Globus pallidus (tissue), 1 donor: ENCODE measurements around the gene ACP1.

Experiments
- DNase-seq: peaks from one replicate; pipeline ENCODE4 v3.0.0-alpha.2; 2015; ENCODE audit warnings: low spot score

The ACP1 gene

DNA sequence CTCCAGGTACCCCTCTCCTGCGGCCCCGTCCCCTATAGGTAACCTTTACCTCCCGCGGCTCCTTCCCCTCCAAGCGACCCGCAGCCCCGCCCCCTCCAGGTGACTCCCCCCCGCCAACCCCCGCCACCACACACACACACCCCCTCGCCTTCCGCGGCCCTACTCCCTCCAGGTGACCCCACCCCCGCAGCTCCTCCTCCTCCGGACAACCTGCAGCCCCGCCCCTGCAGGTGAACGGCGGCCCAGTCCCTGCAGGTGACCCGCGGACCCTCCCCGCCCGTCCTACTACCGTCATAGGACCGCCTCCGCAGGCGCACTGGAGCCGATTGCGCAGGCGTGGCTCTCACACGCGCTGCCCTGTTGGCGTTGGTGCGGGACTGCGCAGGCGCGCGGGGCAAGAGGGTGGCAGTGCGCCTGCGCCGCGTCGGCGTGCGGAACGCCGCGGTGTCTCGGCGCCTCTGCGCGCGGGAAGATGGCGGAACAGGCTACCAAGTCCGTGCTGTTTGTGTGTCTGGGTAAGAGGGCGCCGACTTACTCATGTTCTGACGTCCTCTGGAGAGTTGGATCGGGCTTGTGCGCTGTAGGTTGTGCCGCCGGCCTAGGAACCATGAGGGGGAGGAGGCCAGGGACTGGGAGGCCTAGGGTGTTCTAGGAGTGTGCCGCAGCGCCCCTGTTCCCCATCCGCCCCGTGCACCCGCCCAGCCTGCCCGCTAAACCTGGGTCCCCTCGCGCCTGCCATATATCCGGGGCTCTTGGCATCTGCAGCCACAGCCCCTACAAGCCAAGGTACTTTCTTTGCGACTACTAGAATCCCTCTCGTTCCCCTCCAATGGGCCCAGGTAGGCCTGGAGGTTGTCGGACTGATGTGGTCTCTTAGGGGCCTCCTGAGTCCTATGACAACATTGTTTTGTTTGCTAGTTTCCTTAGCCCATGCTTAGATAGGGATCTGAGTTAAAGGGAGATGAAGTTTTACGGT, at the start of gene ACP1:
Gene ACP1, plus strand, starts transcription at position 455 of the 976 bp plus-strand sequence. Its CDS starts 18 bp downstream, at position 473.
- peak; percentile 90 for DNase-seq

DNA sequence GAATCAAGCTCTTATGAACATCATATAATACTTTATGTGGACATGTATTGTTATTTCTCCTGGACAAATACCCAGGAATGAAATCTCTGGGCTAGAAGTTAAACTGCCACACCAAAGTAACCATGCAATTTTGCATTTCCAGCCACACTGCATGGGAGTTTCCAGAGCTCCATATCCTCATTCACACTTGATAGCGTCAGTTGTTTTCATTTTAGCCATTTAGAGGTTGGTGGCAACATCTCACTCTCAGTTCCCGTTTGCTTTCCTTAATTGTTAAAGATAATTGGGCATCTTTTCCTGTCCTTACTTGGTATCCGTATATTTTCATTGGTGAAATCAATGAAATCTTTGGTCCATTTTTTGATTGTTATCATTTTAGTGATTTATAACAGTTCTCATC, 48.7 kb upstream of the ACP1 start:
- DNase-seq: no peak

DNA sequence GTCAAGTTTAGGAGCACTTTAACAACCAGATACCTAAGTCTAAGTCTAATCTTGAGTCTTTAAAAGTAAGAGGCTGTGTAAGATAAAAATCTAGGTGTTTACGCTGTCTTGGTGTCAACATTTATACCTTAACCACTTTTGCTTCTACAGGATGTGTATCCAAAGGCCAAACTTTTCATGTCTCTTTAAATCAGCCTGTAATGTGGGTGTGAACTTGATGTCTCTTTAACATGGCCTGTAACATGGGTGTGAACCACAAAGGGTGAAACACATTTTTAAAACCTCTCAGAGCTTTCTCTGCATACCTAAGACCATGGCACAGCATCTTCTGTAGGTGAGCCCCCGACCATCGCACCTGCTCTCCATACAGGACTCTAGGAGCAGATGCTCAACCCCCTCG, 41.3 kb upstream of the ACP1 start:
- no peak for DNase-seq

DNA sequence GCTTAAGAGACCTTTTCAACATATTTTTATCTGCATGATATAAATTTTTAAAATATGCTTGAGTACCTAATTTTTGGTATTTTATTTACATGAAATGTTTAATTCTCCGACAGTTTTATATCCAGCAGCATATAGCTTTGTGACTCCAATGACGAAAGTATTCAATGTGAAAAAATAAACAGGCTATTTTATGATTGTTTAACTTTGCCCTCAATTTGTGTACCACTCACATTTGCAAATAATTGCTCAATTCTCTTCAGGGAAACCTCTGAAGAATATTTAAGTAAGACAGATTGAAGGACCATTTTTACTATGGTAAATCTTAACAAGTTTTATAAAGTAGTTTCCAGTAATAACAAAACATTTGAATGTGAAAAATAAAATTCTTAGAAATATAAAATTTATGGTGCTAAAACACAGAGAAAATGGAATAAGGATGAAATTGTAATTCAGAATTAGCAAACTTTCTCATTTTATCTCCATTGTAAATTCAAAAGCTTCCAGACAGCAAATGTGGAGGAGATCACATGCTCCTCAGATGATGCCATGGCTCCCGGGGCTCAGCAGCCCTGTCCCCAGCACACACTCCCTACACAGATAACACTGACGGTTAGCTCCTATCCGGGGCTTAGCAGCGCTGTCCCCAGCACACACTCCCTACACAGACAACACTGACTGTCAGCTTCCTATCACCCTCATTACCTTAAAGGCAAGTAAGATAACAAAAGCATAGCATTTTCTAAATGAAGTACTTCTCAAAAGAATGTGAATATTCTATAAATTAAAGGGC, 40.6 kb upstream of the ACP1 start:
- peak; percentile 78 for DNase-seq

DNA sequence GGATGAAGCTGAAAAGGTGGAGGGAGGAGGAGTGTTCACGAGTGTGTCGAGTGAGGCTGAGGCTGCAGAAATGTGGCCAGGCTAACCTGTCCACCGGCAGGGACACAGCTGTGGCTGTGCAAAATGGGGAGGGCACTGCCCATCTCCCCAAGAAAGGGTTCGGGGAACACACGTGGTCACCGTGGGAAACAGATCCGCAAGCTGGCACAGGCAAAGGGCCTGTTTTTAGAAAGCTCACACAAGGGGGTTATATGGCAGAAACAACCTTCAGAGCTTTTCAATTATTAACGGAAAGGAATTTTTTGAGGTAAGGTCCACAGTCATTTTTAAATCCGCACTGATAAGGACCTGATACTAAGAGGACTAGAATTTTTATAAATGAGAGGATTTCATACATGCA, 36.6 kb upstream of the ACP1 start:
- DNase-seq: no peak

DNA sequence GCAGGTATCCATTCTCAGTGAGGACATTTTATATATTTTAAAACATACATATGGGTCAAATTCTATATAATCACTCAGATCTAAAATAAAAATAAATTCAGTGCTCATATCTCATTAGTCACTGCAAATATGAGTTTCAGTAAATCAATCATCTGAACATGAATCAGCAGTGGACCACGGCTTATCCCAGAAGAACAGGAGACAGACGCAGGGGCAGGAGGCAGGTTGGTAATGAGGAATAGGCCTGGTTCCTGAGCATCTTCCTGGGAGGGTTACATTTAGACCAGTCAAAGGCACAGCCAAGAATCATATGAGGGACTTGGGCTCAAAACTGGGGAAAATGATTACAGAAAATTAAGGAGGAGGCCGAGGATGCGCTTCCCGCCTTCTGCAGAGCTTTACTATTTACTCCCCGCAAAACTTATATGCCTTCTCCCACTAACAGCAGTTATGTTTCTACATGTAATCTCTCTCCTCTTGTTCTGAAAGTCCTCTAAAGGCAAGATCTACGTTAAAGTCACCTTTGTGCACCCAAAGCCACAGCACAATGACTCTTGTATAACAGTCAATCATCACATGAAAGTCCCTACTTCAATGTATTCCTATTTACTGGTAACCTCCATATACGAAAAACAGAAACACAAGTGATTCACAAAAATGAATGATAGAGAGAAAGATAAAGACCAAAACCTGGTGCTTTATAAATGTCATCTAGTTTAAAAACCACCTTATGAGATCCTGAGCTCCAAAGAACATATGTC, 36.0 kb upstream of the ACP1 start:
- DNase-seq: no peak

DNA sequence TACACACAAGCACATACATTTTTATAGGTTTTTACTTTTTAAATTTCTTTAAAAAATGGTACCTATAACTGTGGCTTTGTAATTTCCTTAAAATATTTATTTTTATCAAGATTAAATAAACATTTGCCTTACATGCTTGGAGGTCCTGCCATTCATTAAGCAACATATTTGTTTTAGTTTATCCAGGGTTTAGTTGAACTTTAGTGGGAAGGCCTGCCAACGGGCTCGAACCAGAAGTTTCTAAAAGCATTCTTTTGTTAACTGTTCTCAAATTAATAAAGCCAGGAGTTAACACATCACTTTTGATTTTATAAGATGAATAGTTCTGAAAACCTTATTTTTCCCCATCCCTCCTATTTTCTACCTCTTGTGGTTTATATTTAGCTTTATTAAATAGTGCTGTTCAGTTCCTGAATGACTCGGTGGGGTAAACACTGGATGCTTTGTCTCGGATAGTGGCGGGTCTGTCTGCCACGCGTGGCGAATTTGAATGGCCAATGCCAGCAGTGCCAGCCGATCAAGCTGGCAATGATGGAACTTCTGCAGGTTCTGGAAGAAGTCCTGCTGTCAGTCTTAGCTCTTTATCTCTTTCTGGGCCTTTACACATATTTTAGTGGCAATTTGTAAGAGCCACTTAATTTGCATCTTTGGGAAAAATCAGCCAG, 33.1 kb upstream of the ACP1 start:
- peak; percentile 93 for DNase-seq

DNA sequence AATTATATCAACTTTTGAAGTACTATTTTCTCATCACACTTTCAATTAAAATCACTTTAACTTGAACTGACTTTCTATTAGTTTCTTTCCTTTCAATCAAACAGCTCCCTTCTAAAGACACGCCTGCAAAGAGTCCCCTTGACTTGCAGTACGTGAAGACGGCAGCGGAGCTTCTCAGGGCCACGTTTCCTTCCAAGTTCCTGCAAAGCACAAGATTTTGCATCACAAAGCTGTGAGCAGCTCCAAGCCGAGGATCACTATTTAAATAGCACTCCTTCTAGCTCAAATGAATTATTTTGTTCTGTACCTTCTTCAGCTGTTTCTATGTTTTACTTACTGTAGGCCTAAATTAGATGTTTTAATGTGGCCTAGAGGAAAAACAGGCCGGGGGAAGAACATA, 31.7 kb upstream of the ACP1 start:
- no peak for DNase-seq

DNA sequence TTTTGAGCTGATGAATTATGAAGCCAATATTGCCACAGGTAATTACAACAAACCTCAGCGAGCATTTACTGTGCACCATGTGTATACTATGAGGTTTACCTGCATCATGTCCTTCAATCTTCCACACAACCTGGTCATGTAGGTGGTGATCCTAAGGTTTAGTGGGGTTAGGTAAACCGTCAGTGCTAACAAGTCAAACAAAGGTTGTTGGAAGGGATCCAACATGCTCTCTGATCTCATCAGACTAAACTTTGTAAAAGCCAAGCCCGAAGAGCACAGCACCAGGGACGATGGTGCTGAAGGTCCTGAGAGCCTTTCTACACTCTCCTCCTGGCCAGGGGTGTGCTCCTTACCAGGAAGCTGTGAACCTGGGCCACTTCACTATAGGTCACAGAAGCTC, 30.3 kb upstream of the ACP1 start:
- no peak for DNase-seq

DNA sequence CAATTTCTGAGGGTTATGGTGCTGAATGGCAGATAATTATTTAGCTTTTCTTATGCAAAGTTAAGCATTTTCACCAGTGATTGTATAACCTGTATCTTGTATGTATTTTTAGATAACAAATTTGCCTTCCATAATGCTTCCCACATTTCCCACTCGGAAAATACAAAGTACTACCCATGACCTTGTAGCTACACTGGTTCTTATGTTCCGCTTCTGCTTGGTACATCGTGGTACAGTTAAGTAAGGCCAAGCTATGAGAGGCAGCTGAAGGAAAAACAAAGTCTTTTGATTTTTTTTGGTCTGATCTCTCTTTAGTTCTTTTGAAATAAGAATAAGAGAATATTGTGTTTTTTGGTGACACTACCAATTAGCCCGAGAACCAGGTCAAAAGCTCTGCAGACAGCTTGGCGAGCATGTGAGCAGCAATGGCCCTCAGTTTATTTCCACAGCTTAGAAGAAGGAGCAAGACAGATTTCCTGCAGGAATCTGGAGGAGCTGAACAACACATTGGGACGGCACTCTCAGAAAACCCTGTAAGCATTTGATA, 27.7 kb upstream of the ACP1 start:
- DNase-seq: peak; percentile 69

DNA sequence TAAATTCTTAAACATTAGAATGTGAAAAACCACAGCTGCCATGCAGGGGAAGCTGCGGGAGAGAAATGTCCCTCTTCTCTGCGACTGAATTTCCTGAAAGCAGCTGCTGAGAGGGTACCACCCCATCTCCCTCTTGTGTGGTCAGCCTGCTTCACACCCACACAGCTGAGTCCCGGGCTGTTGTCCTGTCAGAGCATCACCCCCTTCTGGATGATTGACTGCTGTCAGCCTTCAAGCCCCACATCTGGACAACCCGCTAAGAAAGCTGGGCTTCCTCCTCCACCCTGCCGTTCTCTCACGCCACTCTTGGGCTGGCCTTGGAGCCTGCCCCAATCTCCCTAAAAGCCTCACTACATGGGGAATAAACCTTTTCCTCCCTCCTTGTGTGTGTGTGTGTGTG, 26.9 kb upstream of the ACP1 start:
- peak; percentile 80 for DNase-seq

DNA sequence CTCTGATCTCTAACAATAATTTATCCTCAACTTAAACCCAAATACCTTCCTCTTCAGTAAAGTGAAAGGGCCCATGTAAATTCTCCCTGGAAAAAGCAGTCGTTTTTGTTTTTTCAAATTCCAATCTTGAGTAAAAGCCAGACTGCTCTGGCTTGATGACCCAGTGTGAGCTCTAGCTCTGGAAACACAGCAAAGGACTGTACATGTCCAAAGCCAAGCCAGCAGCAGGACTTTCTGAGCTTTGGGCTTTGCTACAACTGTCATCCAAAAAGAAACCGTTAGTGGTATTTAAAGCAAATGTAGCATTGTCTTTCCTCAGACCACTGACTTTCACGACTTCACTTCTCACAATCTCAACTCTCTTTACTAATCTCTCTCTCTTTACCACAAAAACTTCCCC, 26.3 kb upstream of the ACP1 start:
- DNase-seq: peak; percentile 75

DNA sequence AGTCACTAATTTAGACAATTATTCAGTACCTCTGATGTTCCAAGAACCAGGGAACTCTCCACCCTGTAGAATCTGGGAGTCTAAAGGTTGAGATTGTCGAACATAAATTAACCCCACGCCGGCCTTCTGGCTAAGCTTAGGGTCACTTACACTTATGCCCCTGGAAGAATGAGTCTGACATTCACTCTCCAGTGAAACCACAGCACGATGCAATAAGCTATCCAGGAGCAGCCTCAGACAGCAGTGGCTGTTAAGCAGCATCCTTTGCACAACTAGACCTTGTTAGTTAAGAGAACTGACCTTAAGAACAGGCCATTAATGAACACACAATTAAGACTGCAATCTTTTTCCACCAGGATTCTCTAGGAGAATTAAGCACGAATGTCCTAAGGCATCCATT, 25.9 kb upstream of the ACP1 start:
- DNase-seq: peak; percentile 60

DNA sequence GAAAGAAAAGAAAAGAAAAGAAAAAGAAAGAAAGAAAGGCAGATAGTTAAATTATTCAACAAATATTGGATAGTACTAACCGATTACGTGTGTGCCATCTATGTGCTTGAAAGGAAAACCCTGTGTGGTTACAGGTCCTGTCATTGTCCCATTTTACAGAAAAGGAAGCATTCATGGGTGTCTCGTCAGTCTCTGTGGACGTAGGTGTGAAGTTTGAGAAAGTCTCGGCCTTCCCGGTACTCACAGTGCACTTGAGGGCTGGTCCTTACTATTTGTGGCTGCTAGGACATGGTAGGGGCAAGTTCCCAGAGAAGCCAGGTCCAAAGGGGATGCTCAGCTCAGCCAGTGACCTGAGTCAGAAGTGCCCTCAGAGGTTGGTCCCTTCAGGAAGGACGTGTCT, 20.2 kb upstream of the ACP1 start:
- DNase-seq: no peak

DNA sequence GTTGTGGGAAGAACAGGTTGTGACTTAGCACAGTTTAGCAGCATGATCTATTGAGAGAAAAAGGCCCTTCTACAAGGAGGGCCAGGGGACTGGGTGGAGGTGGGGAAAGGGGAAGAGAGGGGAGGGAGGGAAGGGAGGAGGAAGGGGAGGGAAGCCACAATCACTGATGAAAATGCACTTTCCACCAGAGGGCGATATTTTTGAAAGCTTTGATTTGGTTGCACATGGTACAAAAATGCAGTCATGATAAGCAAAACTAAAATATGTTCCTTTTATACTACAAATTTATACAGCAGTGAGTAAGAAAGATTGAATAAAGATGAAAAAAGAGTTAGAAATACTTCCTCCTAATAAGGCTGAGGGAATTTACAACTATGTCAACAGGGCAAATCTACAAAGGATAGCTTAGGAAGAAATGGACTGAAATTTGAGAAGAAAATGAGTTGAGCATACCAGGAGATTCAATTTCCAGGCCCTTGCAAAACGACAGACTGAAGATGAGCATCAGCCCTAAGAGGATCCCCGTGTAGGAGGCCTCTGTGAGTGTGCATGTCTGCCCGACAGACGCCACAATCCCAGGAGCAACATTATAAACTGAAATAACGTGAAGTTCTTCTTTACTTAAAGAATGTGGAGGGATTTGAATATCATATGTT, 18.1 kb upstream of the ACP1 start:
- peak; percentile 71 for DNase-seq

DNA sequence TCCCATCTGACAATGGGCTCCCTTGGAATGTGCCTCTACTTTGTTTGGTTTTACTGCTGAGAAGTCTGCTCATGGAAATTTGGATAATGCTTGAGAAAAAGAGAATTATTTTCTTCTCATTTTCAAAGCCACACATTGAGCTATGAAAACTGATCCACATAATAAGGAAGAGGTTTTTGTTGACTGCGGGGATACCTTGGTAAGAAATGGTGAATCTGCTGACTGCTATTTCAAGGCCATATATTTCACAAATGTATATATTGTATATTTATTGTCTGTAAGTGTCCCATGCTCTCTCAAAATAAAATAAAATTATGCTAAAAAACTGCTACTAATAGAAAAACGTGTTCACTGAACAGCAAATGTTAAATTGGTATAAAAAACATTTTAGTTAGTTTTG, 16.0 kb upstream of the ACP1 start:
- DNase-seq: no peak

DNA sequence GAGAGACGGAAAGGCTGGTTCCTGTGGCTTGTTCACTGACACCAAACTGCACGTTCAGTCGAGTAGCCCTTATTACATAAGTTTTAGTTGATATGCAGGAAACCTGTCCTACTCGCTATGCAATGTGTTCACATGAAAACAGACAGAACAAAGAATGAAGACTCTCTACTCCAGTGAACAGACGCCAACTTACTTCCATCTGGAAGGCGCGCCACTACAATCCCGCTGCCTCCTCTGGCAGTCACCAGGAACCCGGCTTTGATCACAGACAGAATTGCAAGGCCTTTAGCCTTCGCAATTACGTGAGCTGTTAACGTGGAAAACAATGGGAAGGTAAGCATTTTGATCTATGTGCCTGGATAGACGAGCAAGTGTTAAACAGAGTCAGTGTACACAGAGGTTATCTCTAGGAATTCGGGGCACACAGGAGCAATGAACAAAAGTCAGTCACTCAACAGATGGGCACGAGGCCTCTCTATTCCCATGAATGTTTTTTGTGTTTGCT, 15.2 kb upstream of the ACP1 start:
- no peak for DNase-seq

DNA sequence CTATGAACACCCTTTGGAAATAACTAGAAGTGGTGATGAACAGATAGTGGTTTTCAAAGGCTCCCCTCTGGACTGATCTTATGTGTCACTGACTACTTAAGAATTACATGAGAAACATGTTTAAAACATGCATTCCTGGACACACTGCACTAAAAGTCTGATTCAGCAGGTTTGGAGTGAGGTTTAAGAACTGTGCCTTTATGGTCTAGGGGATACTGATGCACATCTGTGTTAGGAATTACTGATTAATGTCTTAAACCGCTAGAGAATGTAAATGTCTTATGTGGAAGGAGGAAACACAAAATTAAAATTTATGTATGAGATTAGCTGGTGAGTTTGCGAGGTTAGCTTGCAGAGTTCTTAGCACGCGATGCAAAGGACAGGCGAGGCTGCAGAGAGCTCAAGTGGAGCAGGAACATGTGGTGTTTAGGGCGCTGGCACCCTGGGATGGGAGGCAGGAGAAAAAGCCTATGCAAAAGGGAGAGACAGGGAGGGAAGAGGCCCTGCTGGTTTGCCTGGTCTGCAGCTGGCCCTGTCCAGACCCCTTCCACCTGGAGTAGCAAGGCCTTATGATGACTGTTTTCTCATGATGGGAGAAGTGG, 12.6 kb upstream of the ACP1 start:
- DNase-seq: no peak

DNA sequence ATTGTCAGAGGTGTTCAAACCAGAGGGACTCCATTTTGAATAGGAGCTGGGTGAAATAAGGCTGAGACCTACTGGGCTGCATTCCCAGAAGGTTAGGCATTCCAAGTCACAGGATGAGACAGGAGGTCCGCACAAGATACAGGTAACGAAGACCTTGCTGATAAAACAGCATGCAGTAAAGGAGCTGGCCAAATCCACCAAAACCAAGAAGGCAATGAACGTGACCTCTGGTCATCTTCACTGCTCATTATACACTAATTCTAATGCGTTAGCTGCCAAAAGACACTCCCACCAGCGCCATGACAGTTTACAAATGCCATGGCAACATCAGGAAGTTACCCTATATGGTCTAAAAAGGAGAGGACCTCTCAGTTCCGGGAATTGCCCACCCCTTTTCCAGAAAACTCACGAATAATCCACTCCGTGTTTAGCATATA, 11.5 kb upstream of the ACP1 start:
- no peak for DNase-seq

DNA sequence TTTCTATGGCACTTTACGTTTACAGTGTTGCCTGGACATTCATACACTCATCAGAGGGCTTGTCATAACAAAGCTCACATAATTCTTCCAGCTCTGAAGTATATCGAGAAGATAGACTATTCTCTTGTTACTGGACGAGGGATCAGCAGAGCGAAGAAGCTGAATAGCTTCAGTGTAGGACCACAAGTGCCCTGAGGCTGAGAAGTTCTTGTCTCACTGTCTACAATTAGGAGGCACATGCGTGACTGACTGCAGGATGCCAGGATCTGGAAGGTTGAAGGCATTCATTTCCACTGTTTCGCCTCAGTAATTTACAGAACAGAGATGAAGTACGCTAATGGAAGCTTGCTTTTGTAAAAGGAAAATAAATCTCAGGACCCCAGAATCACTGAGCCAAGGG, 10.5 kb upstream of the ACP1 start:
- no peak for DNase-seq
